Stimulated activated CD4-positive, alpha-beta T cell treated with anti-CD3 and anti-CD28 coated beads, Interleukin-15, amount 100 ng/mL, for 48 hours (primary cell): ENCODE measurements around the gene SERINC4.
A peak's percentile ranks its signal among the peaks of the same experiment; 100 is the strongest.

ENCODE experiments used
- DNase-seq, 2 donors: peaks; one replicate each; pipeline ENCODE4 v3.0.0-alpha.2; 2020; ENCODE audit warnings: low read depth in 2 of 2

The SERINC4 gene

GRCh38 chr15:43796566-43796965 lies 3.5 kb downstream of the SERINC4 start:
- no peak for DNase-seq

- no peak for DNase-seq
Measured at GRCh38 chr15:43795997-43796396, 4.0 kb downstream of the SERINC4 start.

- no peak for DNase-seq
Measured at GRCh38 chr15:43795197-43795596, 4.8 kb downstream of the SERINC4 start.

- no peak for DNase-seq
Measured at GRCh38 chr15:43794269-43795037, 5.6 kb downstream of the SERINC4 start.

- DNase-seq: no peak
Measured at GRCh38 chr15:43793647-43794046, 6.4 kb downstream of the SERINC4 start.

- no peak for DNase-seq
Measured at GRCh38 chr15:43792761-43793476, 7.1 kb downstream of the SERINC4 start.

- peak; percentile 100 for DNase-seq
Measured at GRCh38 chr15:43791993-43792760, 7.8 kb downstream of the SERINC4 start, which contains the start of gene SERF2. TSS of gene SERF2 (plus strand) at chr15:43792320. CDS start at chr15:43792377, 57 bp downstream.

GRCh38 chr15:43789409-43789808 lies 10.6 kb downstream of the SERINC4 start:
- DNase-seq: no peak

- DNase-seq: no peak
Measured at GRCh38 chr15:43779016-43779415, 21.0 kb downstream of the SERINC4 start.

GRCh38 chr15:43777267-43777914 lies 22.6 kb downstream of the SERINC4 start:
- peak; percentile 86 for DNase-seq

- peak; percentile 51 to 69 for DNase-seq
Measured at GRCh38 chr15:43776718-43777266, 23.2 kb downstream of the SERINC4 start, which contains the start of gene ELL3. TSS of gene ELL3 (minus strand) at chr15:43776966. CDS start at chr15:43776901, 65 bp downstream.

GRCh38 chr15:43776101-43776717 lies 23.8 kb downstream of the SERINC4 start:
- no peak for DNase-seq

GRCh38 chr15:43775411-43775965 lies 24.5 kb downstream of the SERINC4 start:
- no peak for DNase-seq

GRCh38 chr15:43774062-43774461 lies 26.0 kb downstream of the SERINC4 start:
- DNase-seq: no peak

GRCh38 chr15:43772624-43773023 lies 27.4 kb downstream of the SERINC4 start:
- no peak for DNase-seq

- DNase-seq: no peak
Measured at GRCh38 chr15:43771816-43772215, 28.2 kb downstream of the SERINC4 start.

GRCh38 chr15:43769584-43770228 lies 30.3 kb downstream of the SERINC4 start:
- DNase-seq: no peak

GRCh38 chr15:43763819-43764446 lies 36.1 kb downstream of the SERINC4 start:
- DNase-seq: no peak

GRCh38 chr15:43762824-43763223 lies 37.2 kb downstream of the SERINC4 start:
- DNase-seq: no peak

GRCh38 chr15:43751885-43752284 lies 48.1 kb downstream of the SERINC4 start:
- no peak for DNase-seq
